BJ (cell line): ENCODE data around the gene SENP8. TPM values are rescaled to one million over a fixed set of nuclear protein-coding genes. Genes with fewer than 3 reads are reported as not detected.

Experiments used
- CTCF ChIA-PET: fragments of 350-600 bp; formaldehyde crosslinking; extraction: SDS; loops from one replicate; lab custom pipeline; 2021; ENCODE audit warnings: antibody characterized with exemption, inconsistent platforms; lab: Yijun Ruan, JAX
- POLR2A ChIA-PET: fragments of 300-600 bp; sonication (Branson Sonifier 250); formaldehyde crosslinking; extraction: SDS; loops from one replicate; lab custom pipeline; 2021; ENCODE audit warnings: antibody characterized with exemption; lab: Charles Lee
- DNase-seq: peaks from one replicate; pipeline ENCODE4 v3.0.0-alpha.2; 2011; ENCODE audit warnings: low read depth
- H3K27me3 ChIP-seq: 2 replicates; pipeline ENCODE4 v1.6.0; 2011; ENCODE audit warnings: low read length; ENCODE audit not compliant: control insufficient read depth, insufficient read depth
- H3K36me3 ChIP-seq: 2 replicates; pipeline ENCODE4 v1.5.1; 2011; ENCODE audit warnings: low read length; ENCODE audit not compliant: control insufficient read depth, insufficient read depth
- H3K4me3 ChIP-seq: 2 replicates; pipeline ENCODE4 v1.5.1; 2011; ENCODE audit warnings: low read depth, mild to moderate bottlenecking, control low read depth, low read length
- CTCF ChIP-seq: IDR thresholded peaks from 2 replicates; pipeline ENCODE4 v1.5.1; 2011; ENCODE audit warnings: low read depth, mild to moderate bottlenecking, control low read depth, inconsistent platforms, low read length, moderate library complexity; ENCODE audit not compliant: insufficient read depth
- polyA plus RNA-seq: library from polyadenylated mRNA; depleted of rRNA; stranded (reverse); fragments of >200 nt; gene quantifications from 2 replicates; pipeline ENCODE4 v1.2.3, GENCODE V29; 2011

SENP8 gene
- polyA plus RNA-seq, 1 experiment: 3.1 TPM

GRCh38 chr15:72167445-72167844 lies 49.2 kb downstream of the SENP8 start:
- no peak for TF ChIP-seq CTCF
- ChIA-PET CTCF (interaction anchor here (1.0 kb wide), 1 partner anchor 12 kb away, joined by 4 read pairs; no protein-coding TSS in a partner anchor), POLR2A (no interaction called here)

DNA sequence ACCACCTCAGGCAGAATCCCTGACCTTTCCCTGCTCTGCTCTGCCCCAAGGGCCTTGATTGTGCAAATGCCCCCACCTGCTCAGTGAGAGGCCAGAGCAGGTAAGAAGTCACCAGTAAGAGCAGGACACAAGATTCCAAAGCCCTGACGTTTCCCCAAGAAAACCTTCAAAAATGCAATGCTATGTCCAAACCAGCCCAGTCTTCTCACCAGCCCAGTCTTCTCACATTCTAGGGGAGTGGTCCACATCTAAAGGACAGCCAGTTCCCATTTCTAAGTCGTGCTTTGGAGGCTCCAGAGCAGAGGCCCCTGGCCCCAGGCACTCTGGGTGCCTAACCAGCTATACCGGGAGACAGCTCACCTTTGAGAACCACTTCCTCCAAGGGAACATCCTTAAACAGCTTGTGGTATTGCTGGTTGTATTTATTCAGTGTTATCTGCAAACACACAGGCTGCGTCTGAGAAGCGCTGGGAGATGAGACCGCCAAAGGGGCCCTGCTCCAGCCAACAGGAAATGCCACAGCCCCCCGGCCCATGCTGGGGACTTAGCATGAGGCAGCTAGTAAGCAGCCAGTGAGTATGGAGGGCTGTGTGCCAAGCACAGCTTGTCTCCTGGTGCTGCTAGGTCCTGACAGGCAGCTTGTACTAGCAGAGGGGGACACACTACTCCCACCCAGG lies 50.1 kb downstream of the SENP8 start:
- CTCF ChIA-PET: interaction anchor here (1.2 to 2.6 kb wide), 2 partner anchors 12 to 13 kb away, joined by 3 to 18 read pairs; no protein-coding TSS in a partner anchor
- POLR2A ChIA-PET: interaction anchor here (0.7 kb wide), 1 partner anchor 12 kb away, joined by 3 read pairs; no protein-coding TSS in a partner anchor
- DNase-seq: no peak

More at GRCh38 chr15:72167445-72167844, 49.2 kb downstream of the SENP8 start:
- Histone ChIP-seq H3K27me3 (peaks cover 6% of the 10 kb centered on the region), H3K4me3 (no peak overlapping the region), H3K36me3 (no peaks in the 10 kb centered on the region)
- DNase-seq: no peak

DNA sequence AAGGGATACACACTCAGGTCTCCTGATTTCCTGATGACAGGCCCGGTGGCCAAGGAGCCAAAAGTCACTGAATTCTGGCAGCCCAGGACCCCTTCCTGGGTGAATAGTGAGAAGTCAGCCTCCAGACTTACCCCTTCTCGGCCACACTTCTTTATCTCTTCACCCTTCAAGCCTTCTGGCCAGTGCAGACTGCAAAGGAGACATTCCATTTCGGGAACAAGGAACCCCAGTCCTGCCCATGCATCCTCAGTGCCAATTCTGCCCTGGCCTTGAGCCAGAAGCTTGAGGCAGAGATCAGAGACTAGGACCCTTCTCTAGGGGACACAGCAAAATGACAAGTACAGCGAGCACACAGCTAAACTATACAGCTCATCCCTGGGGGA lies 50.6 kb downstream of the SENP8 start:
- no peak for TF ChIP-seq CTCF
- CTCF ChIA-PET: interaction anchor here (1.2 to 2.6 kb wide), 2 partner anchors 12 to 13 kb away, joined by 3 to 18 read pairs; no protein-coding TSS in a partner anchor

More for the DNA sequence above, 50.1 kb downstream of the SENP8 start:
- no peak overlapping the region for H3K4me3 ChIP-seq
- TF ChIP-seq CTCF: no peak
- no peaks in the 10 kb centered on the region for H3K36me3 ChIP-seq
- peaks cover 6% of the 10 kb centered on the region for H3K27me3 ChIP-seq

DNA sequence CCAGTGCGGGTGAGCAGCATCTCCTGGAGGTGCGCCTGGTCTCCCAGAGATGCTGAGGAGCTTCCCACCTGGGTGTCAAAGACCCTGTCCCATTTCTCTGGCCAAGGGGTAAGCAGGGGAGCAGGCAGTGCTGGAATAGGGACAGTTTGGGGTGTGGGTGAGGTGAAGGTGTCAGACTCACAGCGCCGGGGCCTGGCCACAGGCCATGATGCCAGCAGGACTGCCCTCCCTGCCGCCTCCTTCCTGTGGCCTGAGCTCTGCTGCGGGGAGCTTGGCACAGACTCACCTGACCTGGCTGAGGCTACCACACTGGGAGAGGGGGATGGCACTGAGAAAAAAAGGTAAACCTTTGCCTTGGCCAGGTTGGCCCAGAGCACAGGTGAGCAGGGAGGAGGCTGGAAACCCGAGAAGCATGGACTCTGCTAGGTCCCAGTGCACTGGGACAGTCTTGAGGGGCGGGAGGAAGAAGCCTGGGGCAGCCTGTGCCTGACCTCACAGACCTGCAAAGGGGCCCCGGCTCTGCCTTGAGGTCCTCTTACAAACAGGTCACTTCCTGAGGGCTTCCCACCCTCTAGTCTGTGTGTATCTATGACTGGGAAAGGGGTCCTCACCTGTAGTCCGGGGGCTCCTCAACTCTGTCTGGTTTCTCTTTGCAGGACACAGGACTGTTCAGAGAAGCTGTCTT lies 51.2 kb downstream of the SENP8 start:
- peaks cover 4% of the 10 kb centered on the region for H3K27me3 ChIP-seq
- DNase-seq: no peak
- no peak for TF ChIP-seq CTCF
- H3K4me3 ChIP-seq: no peak overlapping the region
- POLR2A ChIA-PET: no interaction called here
- no peaks in the 10 kb centered on the region for H3K36me3 ChIP-seq
- CTCF ChIA-PET: interaction anchor here (1.2 to 2.6 kb wide), 2 partner anchors 12 to 13 kb away, joined by 3 to 18 read pairs; no protein-coding TSS in a partner anchor

More for the DNA sequence above, 50.6 kb downstream of the SENP8 start:
- DNase-seq: no peak
- Histone ChIP-seq H3K27me3 (peaks cover 3% of the 10 kb centered on the region), H3K36me3 (no peaks in the 10 kb centered on the region), H3K4me3 (no peak overlapping the region)
- POLR2A ChIA-PET: interaction anchor here (0.7 kb wide), 1 partner anchor 13 kb away, joined by 3 read pairs; no protein-coding TSS in a partner anchor
